ENCODE measurements around the gene AOC2.
"Not testable (repeated sequence)": the region's sequence is repeated elsewhere in the genome, so short reads cannot be mapped to it uniquely, and the experiment has no call there.

Gene AOC2

GRCh38 chr17:42883802-42884558 is 39.6 kb downstream of the AOC2 start:
- DNase-seq (ENCODE audit: low read depth in 2 of 2): no peak

GRCh38 chr17:42885806-42886205 is 41.4 kb downstream of the AOC2 start:
- DNase-seq (ENCODE audit: low read depth in 2 of 2): not testable (repeated sequence)

- DNase-seq (ENCODE audit: low read depth in 2 of 2): no peak
Observed at GRCh38 chr17:42886283-42887176, 42.1 kb downstream of the AOC2 start.

- no peak for DNase-seq (ENCODE audit: low read depth in 2 of 2)
Observed at GRCh38 chr17:42889809-42890208, 45.4 kb downstream of the AOC2 start.

GRCh38 chr17:42891539-42892152 is 47.3 kb downstream of the AOC2 start:
- no peak for DNase-seq (ENCODE audit: low read depth in 2 of 2)

GRCh38 chr17:42893359-42893758 is 49.0 kb downstream of the AOC2 start:
- no peak for DNase-seq (ENCODE audit: low read depth in 2 of 2)

- DNase-seq (ENCODE audit: low read depth in 2 of 2): no peak
Observed at GRCh38 chr17:42894283-42895184, 50.2 kb downstream of the AOC2 start.

GRCh38 chr17:42895185-42895555 is 50.8 kb downstream of the AOC2 start:
- DNase-seq (ENCODE audit: low read depth in 2 of 2): no peak

GRCh38 chr17:42898147-42898811 is 53.9 kb downstream of the AOC2 start:
- DNase-seq (ENCODE audit: low read depth in 2 of 2): no peak

- not testable (repeated sequence) for DNase-seq (ENCODE audit: low read depth in 2 of 2)
Observed at GRCh38 chr17:42899981-42900380, 55.6 kb downstream of the AOC2 start.
